ENCODE results near the gene YRDC.
A peak's percentile ranks its signal among the peaks of the same experiment; 100 is the strongest.
"Not testable (repeated sequence)": the region's sequence is repeated elsewhere in the genome, so short reads cannot be mapped to it uniquely, and the experiment has no call there.

The YRDC gene

DNA sequence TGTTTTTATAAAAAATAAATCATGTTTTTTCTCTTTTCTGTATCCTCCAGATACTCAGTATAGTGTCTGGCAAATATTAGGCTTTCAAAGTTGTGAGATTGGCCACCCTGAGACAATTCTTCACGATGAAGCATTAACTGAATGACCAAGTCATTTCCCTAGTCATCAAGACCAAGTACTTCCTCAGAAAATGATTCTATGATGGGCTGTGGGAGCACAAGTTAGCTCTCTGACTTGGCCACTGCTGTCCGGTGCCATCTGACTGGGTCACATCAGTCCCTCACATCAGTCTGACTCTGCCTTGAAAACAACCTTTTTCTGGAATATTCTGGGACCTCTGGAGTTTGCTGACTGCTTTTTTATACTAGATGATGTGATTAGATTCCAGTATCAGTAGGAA lies 13.5 kb upstream of the YRDC start:
- DNase-seq (ENCODE audit: low spot score), result no peak

DNA sequence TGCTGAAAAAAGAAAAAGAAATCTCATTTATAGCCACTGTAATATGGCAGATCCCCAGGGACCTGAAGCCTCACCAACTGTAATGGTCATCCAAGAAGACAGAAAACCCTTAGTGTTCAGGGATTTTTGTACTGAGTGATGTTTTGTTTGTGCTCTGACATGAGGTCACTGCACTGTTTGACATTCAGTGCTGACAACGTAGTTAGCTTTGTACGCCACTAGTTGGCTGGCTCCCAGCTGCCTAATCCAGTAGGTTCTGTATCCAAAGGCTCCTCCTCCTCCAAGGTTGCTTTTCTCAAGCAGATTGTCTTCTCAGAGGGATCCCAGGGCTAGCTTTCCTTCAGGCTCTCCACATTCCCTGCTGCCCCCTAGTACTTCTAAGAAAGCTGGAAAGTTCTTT lies 9.5 kb upstream of the YRDC start:
- peak; percentile 33 for DNase-seq (ENCODE audit: low spot score)

GRCh38 chr1:37814252-37814651 lies 6.2 kb upstream of the YRDC start:
- DNase-seq (ENCODE audit: low spot score), result no peak

DNA sequence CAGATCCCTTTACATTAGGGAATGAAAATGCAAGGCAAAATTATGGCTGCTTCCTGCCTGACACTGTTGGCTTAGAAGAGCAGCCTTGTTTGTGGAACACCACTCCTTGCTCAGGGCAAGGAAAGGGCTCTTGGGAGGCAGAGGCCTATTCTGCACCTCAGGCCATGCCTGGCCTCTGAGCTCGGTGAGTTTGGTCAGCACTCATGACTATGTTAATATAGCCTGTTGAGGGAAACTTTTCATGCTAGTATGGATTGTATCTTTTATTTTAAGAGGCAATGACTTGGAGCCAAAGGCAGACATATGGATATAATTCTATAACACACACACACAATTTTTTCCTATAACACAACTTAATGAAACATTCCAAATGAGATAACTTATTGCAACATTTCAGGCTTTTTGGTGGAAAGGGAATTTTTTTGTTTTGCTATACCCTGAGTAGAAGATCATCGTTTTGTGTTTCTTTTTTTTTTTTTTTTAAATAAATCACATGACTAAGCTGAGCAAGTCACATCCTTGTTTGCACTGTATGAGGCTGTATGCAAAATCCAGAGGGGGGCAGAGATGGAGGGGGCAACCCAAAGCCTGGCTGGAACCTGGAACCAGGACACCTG lies 5.6 kb upstream of the YRDC start:
- no peak for DNase-seq (ENCODE audit: low spot score)

GRCh38 chr1:37811027-37811655 lies 3.1 kb upstream of the YRDC start:
- peak; percentile 88 for DNase-seq (ENCODE audit: low spot score)

- DNase-seq (ENCODE audit: low spot score), result no peak
Measured at GRCh38 chr1:37809942-37810341, 1.9 kb upstream of the YRDC start.

DNA sequence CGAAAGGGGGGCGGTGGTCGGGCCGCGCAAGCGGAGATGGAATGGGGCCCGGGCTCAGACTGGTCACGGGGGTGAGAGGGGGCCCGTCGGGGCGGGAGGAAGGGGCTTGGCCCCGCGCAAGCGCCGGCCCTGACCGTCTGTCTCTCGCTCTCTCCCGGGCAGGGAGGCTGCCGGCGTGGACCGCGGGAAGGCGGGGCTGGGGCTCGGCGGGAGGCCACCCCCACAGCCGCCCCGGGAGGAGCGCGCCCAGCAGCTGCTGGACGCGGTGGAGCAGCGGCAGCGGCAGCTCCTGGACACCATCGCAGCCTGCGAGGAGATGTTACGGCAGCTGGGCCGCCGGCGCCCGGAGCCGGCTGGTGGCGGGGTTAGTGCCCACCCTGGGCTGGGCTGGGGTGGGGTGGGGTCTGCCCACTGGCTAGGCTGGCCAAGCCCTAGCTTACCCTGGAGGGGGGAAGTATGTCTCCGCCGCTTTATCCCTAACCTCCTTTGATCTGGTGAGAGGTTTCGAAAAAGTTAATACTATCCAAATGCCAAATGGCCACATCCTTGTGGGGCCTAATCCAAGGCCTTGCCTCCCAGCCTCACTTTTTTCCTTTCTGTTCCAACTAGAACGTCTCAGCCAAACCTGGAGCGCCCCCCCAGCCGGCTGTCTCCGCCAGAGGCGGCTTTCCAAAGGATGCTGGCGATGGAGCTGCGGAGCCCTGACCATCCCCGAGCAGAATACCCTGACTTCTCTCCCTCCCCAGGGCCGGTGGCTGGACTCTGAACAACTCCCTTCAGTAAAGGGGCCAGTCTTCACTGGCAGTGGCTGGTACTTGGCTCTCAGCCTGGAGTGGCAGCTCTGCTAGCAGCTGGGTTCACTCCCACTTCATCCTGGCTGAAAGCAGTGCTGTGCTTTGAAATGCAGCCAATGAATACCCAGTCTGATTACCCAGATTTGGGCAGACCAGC lies 636 bp upstream of the YRDC start:
- DNase-seq (ENCODE audit: low spot score), result peak; percentile 80

DNA sequence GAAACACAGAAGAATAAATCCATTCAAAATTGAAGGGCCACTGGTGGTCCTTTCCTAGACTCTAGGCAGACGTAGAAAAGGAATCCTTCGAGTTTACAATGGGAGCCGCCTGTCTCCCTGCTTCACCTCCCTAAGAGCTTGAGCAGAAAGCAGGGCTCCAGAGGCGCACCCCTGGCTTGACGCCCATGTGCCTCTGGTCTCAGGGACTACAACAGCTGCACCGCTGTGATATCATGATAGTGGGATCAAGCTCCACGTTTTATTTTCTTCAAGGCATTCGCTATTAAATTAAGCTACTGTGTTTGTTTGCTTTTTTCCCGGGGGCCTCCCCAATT lies 821 bp downstream of the YRDC start:
- DNase-seq (ENCODE audit: low spot score), result peak; percentile 36

- no peak for DNase-seq (ENCODE audit: low spot score)
Measured at GRCh38 chr1:37802439-37802838, 5.6 kb downstream of the YRDC start.

DNA sequence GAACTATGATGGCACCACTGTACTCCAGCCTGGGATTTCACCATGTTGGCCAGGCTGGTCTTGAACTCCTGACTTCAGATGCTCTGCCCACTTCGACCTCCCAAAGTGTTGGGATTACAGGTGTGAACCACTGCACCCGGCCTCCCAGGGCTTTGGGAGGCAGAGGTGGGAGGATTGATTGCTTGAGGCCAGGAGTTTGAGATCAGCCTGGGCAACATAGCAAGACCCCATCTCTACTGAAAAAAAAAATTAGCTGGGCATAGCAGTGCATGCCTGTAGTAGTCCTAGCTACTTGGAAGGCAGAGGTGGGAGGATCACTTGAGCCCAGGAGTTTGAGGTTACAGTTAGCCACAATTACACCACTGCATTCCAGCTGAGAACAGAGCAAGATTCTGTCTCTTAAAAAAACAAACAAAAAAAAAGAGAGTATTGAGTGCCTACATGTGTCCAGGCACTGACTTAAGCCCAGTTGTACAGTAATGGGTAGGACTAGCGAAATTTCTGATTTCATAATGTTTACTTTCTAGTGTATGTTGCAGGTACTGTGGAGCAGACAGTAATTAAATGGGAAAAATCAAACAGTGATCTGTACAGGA lies 10.2 kb downstream of the YRDC start:
- DNase-seq (ENCODE audit: low spot score), result no peak

DNA sequence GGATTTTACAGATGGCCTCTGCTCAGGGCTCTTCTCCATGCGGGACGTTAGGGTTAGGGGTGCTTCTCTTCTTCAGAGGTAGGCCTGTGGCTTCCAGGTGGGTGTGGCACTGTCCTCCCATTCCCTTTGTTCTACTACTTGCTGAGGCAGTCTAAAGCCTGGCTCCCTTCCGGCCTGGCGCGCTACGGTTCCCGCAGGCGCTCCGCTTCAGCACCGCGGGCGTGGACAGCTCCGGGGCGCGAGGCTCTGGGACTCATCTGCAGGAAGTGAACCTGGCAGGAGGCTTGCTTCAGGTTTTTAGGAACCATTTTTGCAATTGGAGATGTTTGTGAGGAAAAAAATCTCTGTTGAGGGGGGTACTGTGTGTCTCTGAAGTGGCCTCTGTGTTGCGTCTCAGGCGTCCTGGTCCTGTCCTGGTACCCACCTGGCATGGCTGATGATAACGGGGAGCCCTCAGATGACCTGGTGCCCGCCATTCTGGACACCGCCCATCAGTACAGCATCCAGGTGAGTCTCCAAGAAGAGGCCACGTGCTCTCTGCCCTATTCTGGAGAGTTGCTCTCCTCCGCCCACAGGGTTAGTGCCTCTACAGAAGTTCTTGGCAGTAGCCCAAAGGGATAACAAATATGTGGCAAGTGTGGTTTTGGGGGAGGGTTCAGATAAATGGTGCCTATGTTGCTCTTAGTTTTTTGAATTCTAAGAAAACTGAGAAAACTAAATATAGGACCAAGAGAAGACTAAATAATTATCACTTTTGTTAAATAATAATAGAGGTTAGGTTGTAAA lies 12.5 kb downstream of the YRDC start:
- DNase-seq (ENCODE audit: low spot score), result peak; percentile 84

DNA sequence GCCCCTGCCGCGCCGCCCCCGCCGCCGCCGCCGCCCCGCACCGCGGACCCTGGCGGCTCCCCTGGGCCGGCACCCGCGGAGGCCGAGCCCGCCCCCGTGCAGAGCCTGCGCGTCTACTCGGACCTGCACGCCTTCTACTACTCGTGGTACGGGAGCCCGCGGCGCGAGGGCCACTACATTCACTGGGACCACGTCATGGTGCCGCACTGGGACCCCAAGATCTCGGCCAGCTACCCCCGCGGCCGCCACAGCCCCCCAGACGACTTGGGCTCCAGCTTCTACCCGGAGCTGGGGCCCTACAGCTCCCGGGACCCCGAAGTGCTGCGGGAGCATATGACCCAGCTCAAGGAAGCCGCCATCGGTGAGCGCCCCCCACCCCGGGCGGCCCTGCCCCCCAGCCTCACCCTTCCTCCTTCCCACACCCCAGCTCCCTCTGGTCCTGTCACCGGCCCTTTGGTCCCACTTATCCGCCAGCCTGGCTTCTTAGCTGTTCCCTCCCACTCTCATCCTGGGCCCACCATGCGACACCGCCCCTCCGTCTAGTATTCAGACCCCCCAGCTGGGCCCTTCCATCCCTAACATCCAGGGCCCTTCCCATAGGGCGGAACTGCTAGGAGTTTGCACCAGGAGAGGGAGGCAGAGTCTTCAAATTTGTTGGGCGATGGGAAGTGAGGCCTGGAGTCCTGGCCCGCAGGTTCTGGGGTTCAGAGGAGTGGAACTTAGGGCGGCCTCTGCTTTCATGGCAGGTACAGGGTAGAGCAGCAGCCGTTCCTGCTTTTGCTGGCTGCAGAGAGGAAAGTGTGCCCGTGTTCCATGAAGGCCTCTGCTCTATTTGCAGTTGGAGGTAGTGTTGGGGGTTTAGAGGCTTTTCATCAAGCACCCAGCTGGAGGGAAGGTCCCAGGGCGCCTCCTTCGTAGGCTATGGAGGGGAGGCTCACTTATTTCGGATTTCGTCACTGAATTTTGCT lies 13.4 kb downstream of the YRDC start:
- DNase-seq (ENCODE audit: low spot score), result peak; percentile 21

- DNase-seq (ENCODE audit: low spot score), result peak; percentile 83
Measured at GRCh38 chr1:37793773-37794371, 14.1 kb downstream of the YRDC start, which contains the start of gene MANEAL. MANEAL (plus strand) TSS chr1:37793847; CDS start chr1:37794183, 336 bp downstream.

DNA sequence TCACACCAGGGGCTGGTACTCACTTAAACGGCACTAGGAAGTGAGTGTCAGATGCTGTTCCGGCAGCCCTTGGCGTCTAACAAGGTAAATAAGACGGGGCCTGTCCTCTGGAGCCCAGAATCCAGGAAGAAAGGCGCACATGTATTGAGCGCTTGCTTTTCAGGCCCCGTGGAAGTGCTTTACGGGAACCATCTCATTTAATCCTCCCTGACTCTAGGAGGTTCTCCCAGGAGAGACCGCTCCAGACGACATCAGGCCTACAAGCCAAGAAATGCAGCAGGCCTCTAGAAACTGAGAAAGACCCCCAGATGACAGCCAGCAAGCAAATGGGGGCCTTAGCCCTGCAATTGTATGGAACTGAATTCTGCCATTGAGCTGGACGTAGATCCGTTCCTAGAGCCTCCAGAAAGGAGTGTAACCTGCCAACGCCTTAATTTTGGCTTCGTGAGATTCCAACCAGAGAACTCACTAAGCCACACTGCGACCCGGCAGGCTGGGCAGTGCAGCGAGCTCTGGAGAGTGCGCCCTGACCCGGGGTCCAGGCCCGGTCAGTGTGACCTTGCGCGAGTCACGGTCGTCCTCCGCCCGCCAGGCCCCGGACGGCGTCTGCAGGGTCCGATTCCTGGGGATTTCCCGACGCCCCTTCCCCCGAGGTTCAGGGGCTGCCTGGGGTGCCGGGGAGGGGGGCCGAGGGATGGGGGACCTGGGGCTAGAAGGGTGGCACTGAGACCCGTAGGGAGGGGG lies 14.9 kb downstream of the YRDC start:
- no peak for DNase-seq (ENCODE audit: low spot score)

- no peak for DNase-seq (ENCODE audit: low spot score)
Measured at GRCh38 chr1:37782491-37782890, 25.5 kb downstream of the YRDC start.

GRCh38 chr1:37778654-37779053 lies 29.4 kb downstream of the YRDC start:
- DNase-seq (ENCODE audit: low spot score), result no peak

- no peak for DNase-seq (ENCODE audit: low spot score)
Measured at GRCh38 chr1:37776946-37777516, 31.0 kb downstream of the YRDC start.

GRCh38 chr1:37771440-37771839 lies 36.6 kb downstream of the YRDC start:
- DNase-seq (ENCODE audit: low spot score), result not testable (repeated sequence)

GRCh38 chr1:37767488-37767887 lies 40.5 kb downstream of the YRDC start:
- DNase-seq (ENCODE audit: low spot score), result no peak
